B cell (primary cell): ENCODE results near the gene RPL13. TPM values are rescaled to one million over a fixed set of nuclear protein-coding genes. Genes with fewer than 3 reads are reported as not detected.

Experiments used
- ATAC-seq: fragments of 200-7000 bp; cut with Tn5 transposase; one replicate; pipeline ENCODE4 v1.10.0; 2021; ENCODE audit warnings: low read depth, mild to moderate bottlenecking, moderate number of reproducible peaks, moderate library complexity
- CTCF ChIA-PET: fragments of 350-600 bp; sonication (Branson Sonifier 250); formaldehyde crosslinking; loops from one replicate; lab custom pipeline; 2021; ENCODE audit warnings: antibody characterized with exemption, inconsistent platforms; lab: Charles Lee
- POLR2A ChIA-PET: fragments of 350-600 bp; sonication (Branson Sonifier 250); formaldehyde crosslinking; loops from one replicate; lab custom pipeline; 2021; ENCODE audit warnings: antibody characterized with exemption; lab: Charles Lee
- DNase-seq: peaks from one replicate; pipeline ENCODE4 v3.0.0; 2013
- H2AFZ ChIP-seq: 2 replicates; pipeline ENCODE4 v1.6.1; 2012; ENCODE audit warnings: mild to moderate bottlenecking, low read depth, low read length; ENCODE audit not compliant: insufficient read depth, poor library complexity, severe bottlenecking
- H3K27ac ChIP-seq, 2 donors: 1 replicate in 1 of 2; 2 replicates in 1 of 2; pipeline ENCODE4 v1.5.1; 2012 to 2013; ENCODE audit warnings: low read length in 2 of 2, mild to moderate bottlenecking in 2 of 2, moderate library complexity in 1 of 2
- H3K27me3 ChIP-seq, 4 experiments: fragments of 200-600 bp in 1 of 4; sonication (generic) in 1 of 4; replicated peaks in 1 of 4; 1 replicate in 2 of 4; 2 replicates in 2 of 4; pipeline versions ENCODE4 v1.6.1 to v1.7.0; 2013 to 2016; ENCODE audit warnings: low read length in 3 of 4, mild to moderate bottlenecking in 2 of 4, mixed read lengths in 1 of 4, moderate library complexity in 1 of 4; ENCODE audit not compliant: insufficient read depth in 4 of 4, control insufficient read depth in 3 of 4; ENCODE audit errors: control extremely low read depth in 1 of 4
- H3K36me3 ChIP-seq, 2 experiments: replicated peaks in 1 of 2; 1 replicate in 1 of 2; 2 replicates in 1 of 2; pipeline versions ENCODE4 v1.6.1 to v1.7.1; 2013; ENCODE audit warnings: low read length in 1 of 2; ENCODE audit not compliant: insufficient read depth in 2 of 2, control insufficient read depth in 1 of 2; ENCODE audit errors: control extremely low read depth in 1 of 2, extremely low read depth in 1 of 2
- H3K4me1 ChIP-seq, 2 donors: fragments of 200-600 bp in 1 of 2; sonication (generic) in 1 of 2; 1 replicate in 1 of 2; 2 replicates in 1 of 2; pipeline versions ENCODE4 v1.5.1 to v1.6.1; 2013 to 2017; ENCODE audit warnings: low read length in 2 of 2; ENCODE audit not compliant: control insufficient read depth in 2 of 2, insufficient read depth in 2 of 2
- H3K4me2 ChIP-seq: replicated peaks from 2 replicates; pipeline ENCODE3; 2012; ENCODE audit warnings: mild to moderate bottlenecking, low read depth, low read length; ENCODE audit not compliant: poor library complexity, severe bottlenecking
- H3K4me3 ChIP-seq, 5 experiments: fragments of 200-600 bp in 1 of 5; sonication (generic) in 1 of 5; 1 replicate in 3 of 5; 2 replicates in 2 of 5; pipeline versions ENCODE4 v1.5.1 to v1.7.0; 2011 to 2016; ENCODE audit warnings: low read length in 4 of 5, mild to moderate bottlenecking in 4 of 5, low read depth in 2 of 5, control low read depth in 1 of 5, moderate library complexity in 1 of 5; ENCODE audit not compliant: insufficient read depth in 1 of 5; ENCODE audit errors: control extremely low read depth in 1 of 5, extremely low read depth in 1 of 5
- H3K79me2 ChIP-seq: fragments of 200-600 bp; sonication (generic); one replicate; pipeline ENCODE4 v1.6.0; 2016; ENCODE audit warnings: low read length; ENCODE audit not compliant: control insufficient read depth, insufficient read depth
- H3K9ac ChIP-seq: fragments of 200-600 bp; sonication (generic); 2 replicates; pipeline ENCODE4 v1.6.1; 2017; ENCODE audit warnings: mild to moderate bottlenecking, low read length, moderate library complexity
- H3K9me3 ChIP-seq, 3 donors: one replicate each; pipeline versions ENCODE4 v1.6.1 to v1.7.1; 2013; ENCODE audit warnings: low read length in 2 of 3; ENCODE audit not compliant: control insufficient read depth in 2 of 3, insufficient read depth in 1 of 3; ENCODE audit errors: control extremely low read depth in 1 of 3
- H4K20me1 ChIP-seq: 2 replicates; pipeline ENCODE4 v1.6.0; 2012; ENCODE audit warnings: mild to moderate bottlenecking, low read length; ENCODE audit not compliant: insufficient read depth, control insufficient read depth, poor library complexity, severe bottlenecking
- H3K27ac Mint-ChIP-seq: one replicate; pipeline ENCODE4 v1.8.0; 2021; ENCODE audit warnings: mixed read lengths
- H3K27me3 Mint-ChIP-seq: one replicate; pipeline ENCODE4 v1.8.0; 2021; ENCODE audit warnings: mixed read lengths
- H3K4me1 Mint-ChIP-seq: one replicate; pipeline ENCODE4 v1.8.0; 2021; ENCODE audit warnings: mixed read lengths
- H3K4me3 Mint-ChIP-seq: one replicate; pipeline ENCODE4 v1.8.0; 2021; ENCODE audit warnings: mixed read lengths
- H3K9me3 Mint-ChIP-seq: one replicate; pipeline ENCODE4 v1.8.0; 2022; ENCODE audit warnings: mixed read lengths; ENCODE audit not compliant: insufficient read depth
- CTCF ChIP-seq: fragments of 200-600 bp; IDR thresholded peaks from one replicate; pipeline ENCODE4 v1.8.0; 2022; ENCODE audit warnings: antibody characterized with exemption, mild to moderate bottlenecking
- EZH2 ChIP-seq: IDR thresholded peaks from 2 replicates; pipeline ENCODE4 v1.6.1; 2012; ENCODE audit warnings: borderline replicate concordance, low read depth, mild to moderate bottlenecking, moderate library complexity, low read length; ENCODE audit not compliant: insufficient read depth, poor library complexity, severe bottlenecking
- WGBS: methylation state at CpG from one replicate; pipeline ENCODE4 v1.1.5; 2013; ENCODE audit warnings: missing lambda C conversion rate; ENCODE audit not compliant: insufficient coverage; 5-methylcytosine and 5-hydroxymethylcytosine counted together
- intact Hi-C: fragments of 100-400 bp; cut with micrococcal nuclease; formaldehyde crosslinking; loops from one replicate; pipeline ENCODE4 v1.10.0; 2022
- polyA plus RNA-seq: library from polyadenylated mRNA; depleted of rRNA; stranded (reverse); fragments of >200 nt; gene quantifications from 2 replicates; pipeline ENCODE4 v1.2.3, GENCODE V29; 2012
- total RNA-seq, 2 donors: library from RNA; stranded (reverse); fragments of 120-200 nt in 1 of 2; gene quantifications; 1 replicate in 1 of 2; 2 replicates in 1 of 2; pipeline versions ENCODE4 v1.2.3 to v1.2.4, GENCODE V29; 2013 to 2022

The RPL13 gene
- total and polyA plus RNA-seq, 2 donors (not counting 1 experiment from before 2014, with no cell fraction given): 3,184 to 11,676 TPM

DNA sequence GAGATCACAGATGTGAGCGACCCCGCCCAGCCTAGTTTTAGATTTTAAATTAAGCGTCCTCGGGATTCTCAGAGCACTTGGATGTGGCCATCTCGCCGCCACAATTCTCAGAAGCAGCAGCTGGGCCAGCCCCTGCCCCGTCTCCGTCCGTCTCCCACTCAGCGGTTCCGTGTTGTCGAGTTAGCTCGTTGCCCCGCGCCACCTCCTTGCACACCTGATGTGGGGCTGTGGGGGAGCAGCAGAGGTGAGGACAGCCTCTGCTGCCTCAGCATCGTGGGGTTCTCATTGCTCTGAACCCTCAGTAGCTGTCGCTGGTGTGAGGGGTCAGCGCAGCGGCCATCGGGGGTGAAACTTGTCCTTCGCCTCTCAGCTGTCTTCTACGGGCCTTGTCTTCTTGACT lies 8.2 kb upstream of the RPL13 start:
- Mint-ChIP-seq H3K4me3 (no peak overlapping the region), H3K27ac (no peak overlapping the region), H3K27me3 (no peaks in the 10 kb centered on the region), H3K9me3 (no peaks in the 10 kb centered on the region), H3K4me1 (peaks cover 2% of the 10 kb centered on the region)
- Histone ChIP-seq H3K27me3 (no peaks in the 10 kb centered on the region), H3K9ac (no peak overlapping the region), H3K27ac (no peak overlapping the region), H3K4me2 (no peak overlapping the region), H4K20me1 (no peaks in the 10 kb centered on the region), H3K4me3 (no peak overlapping the region), H3K9me3 (no peaks in the 10 kb centered on the region), H3K4me1 (peaks cover 0 to 3% of the 10 kb centered on the region in 2 donors), H2AFZ (no peak overlapping the region), H3K79me2 (peaks cover 4% of the 10 kb centered on the region), H3K36me3 (peaks cover 6 to 47% of the 10 kb centered on the region in 2 experiments)
- POLR2A ChIA-PET: interaction anchor here (0.6 kb wide), 1 partner anchor 8 kb away, joined by 4 read pairs; no protein-coding TSS in a partner anchor
- WGBS: 97% methylated on average over 19 of the region's 22 CpGs
- ATAC-seq (no peak), DNase-seq (no peak)
- intact Hi-C loops: no loop called here
- no peak for TF ChIP-seq EZH2
- CTCF ChIA-PET: no interaction called here

GRCh38 chr16:89552913-89553312 lies 7.6 kb upstream of the RPL13 start:
- intact Hi-C loops: no loop called here
- no peaks in the 10 kb centered on the region for H3K27me3 ChIP-seq
- no peak overlapping the region for H3K9ac ChIP-seq
- ATAC-seq: no peak
- Mint-ChIP-seq H3K27me3 (no peaks in the 10 kb centered on the region), H3K27ac (no peak overlapping the region), H3K4me3 (no peak overlapping the region), H3K4me1 (peaks cover 4% of the 10 kb centered on the region), H3K9me3 (no peaks in the 10 kb centered on the region)
- CTCF ChIA-PET: no interaction called here
- no peaks in the 10 kb centered on the region for H3K9me3 ChIP-seq
- TF ChIP-seq CTCF (no peak), EZH2 (no peak)
- POLR2A ChIA-PET: interaction anchor here (0.6 kb wide), 1 partner anchor 9 kb away, joined by 4 read pairs; no protein-coding TSS in a partner anchor
- H4K20me1 ChIP-seq: no peaks in the 10 kb centered on the region
- no peak overlapping the region for H2AFZ ChIP-seq
- WGBS: 96% methylated on average over 10 of the region's 13 CpGs
- H3K27ac ChIP-seq: no peak overlapping the region
- H3K79me2 ChIP-seq: peaks cover 7% of the 10 kb centered on the region
- H3K4me3 ChIP-seq: no peak overlapping the region
- H3K4me2 ChIP-seq: no peak overlapping the region
- no peak for DNase-seq
- H3K36me3 ChIP-seq: peaks cover 5 to 44% of the 10 kb centered on the region in 2 experiments
- peaks cover 0 to 3% of the 10 kb centered on the region in 2 donors for H3K4me1 ChIP-seq
